ENCODE data around the gene KCNQ1.

GRCh38 chr11:2460540-2461252 is 15.9 kb downstream of the KCNQ1 start:
- TF ChIP-seq, protein P1, sequence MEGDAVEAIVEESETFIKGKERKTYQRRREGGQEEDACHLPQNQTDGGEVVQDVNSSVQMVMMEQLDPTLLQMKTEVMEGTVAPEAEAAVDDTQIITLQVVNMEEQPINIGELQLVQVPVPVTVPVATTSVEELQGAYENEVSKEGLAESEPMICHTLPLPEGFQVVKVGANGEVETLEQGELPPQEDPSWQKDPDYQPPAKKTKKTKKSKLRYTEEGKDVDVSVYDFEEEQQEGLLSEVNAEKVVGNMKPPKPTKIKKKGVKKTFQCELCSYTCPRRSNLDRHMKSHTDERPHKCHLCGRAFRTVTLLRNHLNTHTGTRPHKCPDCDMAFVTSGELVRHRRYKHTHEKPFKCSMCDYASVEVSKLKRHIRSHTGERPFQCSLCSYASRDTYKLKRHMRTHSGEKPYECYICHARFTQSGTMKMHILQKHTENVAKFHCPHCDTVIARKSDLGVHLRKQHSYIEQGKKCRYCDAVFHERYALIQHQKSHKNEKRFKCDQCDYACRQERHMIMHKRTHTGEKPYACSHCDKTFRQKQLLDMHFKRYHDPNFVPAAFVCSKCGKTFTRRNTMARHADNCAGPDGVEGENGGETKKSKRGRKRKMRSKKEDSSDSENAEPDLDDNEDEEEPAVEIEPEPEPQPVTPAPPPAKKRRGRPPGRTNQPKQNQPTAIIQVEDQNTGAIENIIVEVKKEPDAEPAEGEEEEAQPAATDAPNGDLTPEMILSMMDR (IDR thresholded peaks at IDR 0.05; ENCODE audit: borderline replicate concordance, extremely low read depth, low read length, poor library complexity, severe bottlenecking) = no peak
- no peak for TF ChIP-seq EZH2 (IDR thresholded peaks at IDR 0.05; ENCODE audit: borderline replicate concordance, low read depth, low read length, severe bottlenecking)
